Ascending aorta (tissue), 2 donors: ENCODE measurements around the gene RXFP3. TPM values are rescaled to one million over a fixed set of nuclear protein-coding genes. Genes with fewer than 3 reads are reported as not detected.

Source experiments
- DNase-seq, 2 donors: peaks; one replicate each; pipeline ENCODE4 v3.0.0-alpha.2; 2019; ENCODE audit warnings: low spot score in 2 of 2
- H3K27ac ChIP-seq, 2 donors: fragments of 200-600 bp; sonication (generic); one replicate each; pipeline ENCODE4 v1.5.1; 2016 to 2017; ENCODE audit warnings: mild to moderate bottlenecking in 1 of 2
- H3K27me3 ChIP-seq: fragments of 200-600 bp; sonication (generic); one replicate; pipeline ENCODE4 v1.5.1; 2017
- H3K36me3 ChIP-seq, 2 donors: fragments of 200-600 bp; sonication (generic); one replicate each; pipeline ENCODE4 v1.5.1; 2016
- H3K4me1 ChIP-seq, 2 donors: fragments of 200-600 bp; sonication (generic); one replicate each; pipeline ENCODE4 v1.5.1; 2016 to 2017; ENCODE audit warnings: mild to moderate bottlenecking in 1 of 2
- H3K4me3 ChIP-seq, 2 donors: fragments of 200-600 bp; sonication (generic); one replicate each; pipeline ENCODE4 v1.5.1; 2016 to 2017; ENCODE audit warnings: mild to moderate bottlenecking in 1 of 2
- H3K9me3 ChIP-seq, 2 donors: fragments of 200-600 bp; sonication (generic); one replicate each; pipeline ENCODE4 v1.5.1; 2016
- CTCF ChIP-seq, 3 experiments: fragments of 200-600 bp in 2 of 3; fragments of 450-650 bp in 1 of 3; sonication (generic) in 2 of 3; IDR thresholded peaks; one replicate each; pipeline ENCODE4 v1.5.1; 2016 to 2019; ENCODE audit warnings: antibody characterized with exemption in 3 of 3, mild to moderate bottlenecking in 1 of 3, moderate library complexity in 1 of 3
- intact Hi-C: fragments of 100-400 bp; cut with DNase I; formaldehyde crosslinking; loops from one replicate; pipeline ENCODE4 v1.15.1; 2023
- total RNA-seq: library from RNA; depleted of rRNA; stranded (reverse); fragments of >200 nt; gene quantifications from one replicate; pipeline ENCODE4 v1.1.0, GENCODE V29; 2016

Gene RXFP3
- total RNA-seq, 1 donor from 2014 or later = not detected

DNA sequence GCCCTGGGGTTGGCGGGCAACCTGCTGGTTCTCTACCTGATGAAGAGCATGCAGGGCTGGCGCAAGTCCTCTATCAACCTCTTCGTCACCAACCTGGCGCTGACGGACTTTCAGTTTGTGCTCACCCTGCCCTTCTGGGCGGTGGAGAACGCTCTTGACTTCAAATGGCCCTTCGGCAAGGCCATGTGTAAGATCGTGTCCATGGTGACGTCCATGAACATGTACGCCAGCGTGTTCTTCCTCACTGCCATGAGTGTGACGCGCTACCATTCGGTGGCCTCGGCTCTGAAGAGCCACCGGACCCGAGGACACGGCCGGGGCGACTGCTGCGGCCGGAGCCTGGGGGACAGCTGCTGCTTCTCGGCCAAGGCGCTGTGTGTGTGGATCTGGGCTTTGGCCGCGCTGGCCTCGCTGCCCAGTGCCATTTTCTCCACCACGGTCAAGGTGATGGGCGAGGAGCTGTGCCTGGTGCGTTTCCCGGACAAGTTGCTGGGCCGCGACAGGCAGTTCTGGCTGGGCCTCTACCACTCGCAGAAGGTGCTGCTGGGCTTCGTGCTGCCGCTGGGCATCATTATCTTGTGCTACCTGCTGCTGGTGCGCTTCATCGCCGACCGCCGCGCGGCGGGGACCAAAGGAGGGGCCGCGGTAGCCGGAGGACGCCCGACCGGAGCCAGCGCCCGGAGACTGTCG lies 976 bp downstream of the RXFP3 start:
- intact Hi-C loops = loop anchor here (10.0 kb wide), 1 partner anchor 502 kb away; no protein-coding TSS in a partner anchor
- no peak for TF ChIP-seq CTCF (IDR thresholded peaks at IDR 0.05)
- Histone ChIP-seq H3K9me3 (no peaks in the 10 kb centered on the region), H3K27ac (no peak overlapping the region), H3K27me3 (peaks cover 17% of the 10 kb centered on the region), H3K36me3 (no peaks in the 10 kb centered on the region), H3K4me3 (peak overlapping the region; percentile 29 to 48), H3K4me1 (peaks cover 0 to 4% of the 10 kb centered on the region in 2 donors)
- DNase-seq = no peak

GRCh38 chr5:33937707-33938506 lies 1.7 kb downstream of the RXFP3 start:
- H3K4me1 ChIP-seq = peaks cover 0 to 4% of the 10 kb centered on the region in 2 donors
- H3K9me3 ChIP-seq = no peaks in the 10 kb centered on the region
- peaks cover 17% of the 10 kb centered on the region for H3K27me3 ChIP-seq
- no peaks in the 10 kb centered on the region for H3K36me3 ChIP-seq
- DNase-seq = no peak
- no peak for TF ChIP-seq CTCF (IDR thresholded peaks at IDR 0.05)
- no peak overlapping the region for H3K27ac ChIP-seq
- H3K4me3 ChIP-seq = peak overlapping the region in 1 of 2 donors; percentile 48
- intact Hi-C loops = loop anchor here (10.0 kb wide), 1 partner anchor 503 kb away; no protein-coding TSS in a partner anchor

DNA sequence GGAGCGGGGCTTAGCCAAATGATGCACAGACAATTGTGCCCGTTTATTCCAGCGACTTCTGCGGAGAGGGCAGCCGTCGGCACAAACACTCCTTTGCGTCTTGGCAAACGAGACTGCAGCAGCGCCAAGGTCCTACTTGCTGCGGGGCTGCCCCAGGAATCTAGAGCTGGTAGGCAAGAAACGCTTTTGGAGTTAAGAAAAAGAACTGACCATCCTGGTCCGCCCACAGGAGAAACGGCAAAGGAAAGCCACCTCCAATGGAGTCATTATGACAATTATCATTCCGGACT lies 2.3 kb downstream of the RXFP3 start:
- peaks cover 0 to 4% of the 10 kb centered on the region in 2 donors for H3K4me1 ChIP-seq
- H3K27me3 ChIP-seq = peaks cover 17% of the 10 kb centered on the region
- DNase-seq = no peak
- no peak for TF ChIP-seq CTCF (IDR thresholded peaks at IDR 0.05)
- intact Hi-C loops = loop anchor here (10.0 kb wide), 1 partner anchor 504 kb away; no protein-coding TSS in a partner anchor
- no peak overlapping the region for H3K4me3 ChIP-seq
- no peaks in the 10 kb centered on the region for H3K9me3 ChIP-seq
- H3K36me3 ChIP-seq = no peaks in the 10 kb centered on the region
- no peak overlapping the region for H3K27ac ChIP-seq

- intact Hi-C loops = loop anchor here (10.0 kb wide), 1 partner anchor 504 kb away; no protein-coding TSS in a partner anchor
- Histone ChIP-seq H3K4me1 (peaks cover 0 to 4% of the 10 kb centered on the region in 2 donors), H3K36me3 (no peaks in the 10 kb centered on the region), H3K27ac (no peak overlapping the region), H3K9me3 (no peaks in the 10 kb centered on the region), H3K27me3 (peaks cover 17% of the 10 kb centered on the region), H3K4me3 (no peak overlapping the region)
- DNase-seq = no peak
- no peak for TF ChIP-seq CTCF (IDR thresholded peaks at IDR 0.05)
These were observed 2.7 kb downstream of the RXFP3 start for GRCh38 chr5:33938881-33939280.

- Histone ChIP-seq H3K27ac (no peak overlapping the region), H3K36me3 (no peaks in the 10 kb centered on the region), H3K4me3 (no peak overlapping the region), H3K9me3 (no peaks in the 10 kb centered on the region), H3K27me3 (peaks cover 17% of the 10 kb centered on the region), H3K4me1 (peaks cover 0 to 4% of the 10 kb centered on the region in 2 donors)
- DNase-seq = no peak
- no peak for TF ChIP-seq CTCF (IDR thresholded peaks at IDR 0.05)
- intact Hi-C loops = loop anchor here (10.0 kb wide), 1 partner anchor 505 kb away; no protein-coding TSS in a partner anchor
These were observed 3.5 kb downstream of the RXFP3 start for GRCh38 chr5:33939556-33940262.
